Ovary (tissue), 3 donors: ENCODE measurements around the gene RBBP8.

Source experiments
- CTCF ChIP-seq, 3 donors: fragments of 450-650 bp in 2 of 3; fragments of 200-600 bp in 1 of 3; IDR thresholded peaks; one replicate each; pipeline versions ENCODE4 v1.5.1 to v1.8.0; 2016 to 2022; ENCODE audit warnings: antibody characterized with exemption in 3 of 3, mild to moderate bottlenecking in 1 of 3
- POLR2A ChIP-seq: fragments of 450-650 bp; IDR thresholded peaks from one replicate; pipeline ENCODE4 v1.6.1; 2017; ENCODE audit warnings: antibody characterized with exemption, mild to moderate bottlenecking, moderate library complexity
- donor health status: DM: no; HTN: no; CAD: no.

- TF ChIP-seq CTCF (IDR thresholded peaks at IDR 0.05) (no peak), POLR2A (no peak)
Observed at GRCh38 chr18:22912835-22913234, 20.3 kb upstream of the RBBP8 start.
